ENCODE measurements around the gene GRIK2. TPM values are rescaled to one million over a fixed set of nuclear protein-coding genes. Genes with fewer than 3 reads are reported as not detected.

The GRIK2 gene
- total RNA-seq, 2 experiments from 2014 or later, result 0.14 TPM; not detected in 1

GRCh38 chr6:101851911-101852310 lies 458.4 kb downstream of the GRIK2 start:
- H3K9me3 Mint-ChIP-seq, result no peaks in the 10 kb centered on the region
- H3K27me3 Mint-ChIP-seq, result no peaks in the 10 kb centered on the region
- H3K27ac Mint-ChIP-seq, result no peak overlapping the region
- no peak overlapping the region for H3K4me3 Mint-ChIP-seq
- no peaks in the 10 kb centered on the region for H3K36me3 Mint-ChIP-seq
- no peak for DNase-seq
- POLR2A ChIA-PET, result no interaction called here
- ATAC-seq (ENCODE audit: low read depth), result no peak
- no peaks in the 10 kb centered on the region for H3K4me1 Mint-ChIP-seq

GRCh38 chr6:101853231-101854085 lies 459.9 kb downstream of the GRIK2 start:
- no peaks in the 10 kb centered on the region for H3K36me3 Mint-ChIP-seq
- H3K27ac Mint-ChIP-seq, result no peak overlapping the region
- no peak for DNase-seq
- ATAC-seq (ENCODE audit: low read depth), result no peak
- no peak overlapping the region for H3K4me3 Mint-ChIP-seq
- H3K9me3 Mint-ChIP-seq, result no peaks in the 10 kb centered on the region
- no peaks in the 10 kb centered on the region for H3K4me1 Mint-ChIP-seq
- H3K27me3 Mint-ChIP-seq, result no peaks in the 10 kb centered on the region
- POLR2A ChIA-PET, result no interaction called here

- Mint-ChIP-seq H3K4me3 (no peak overlapping the region), H3K36me3 (no peaks in the 10 kb centered on the region), H3K9me3 (peaks cover 3% of the 10 kb centered on the region), H3K27me3 (no peaks in the 10 kb centered on the region), H3K27ac (no peak overlapping the region), H3K4me1 (no peaks in the 10 kb centered on the region)
- POLR2A ChIA-PET, result no interaction called here
- ATAC-seq (ENCODE audit: low read depth) (no peak), DNase-seq (no peak)
These were observed 482.9 kb downstream of the GRIK2 start for GRCh38 chr6:101876431-101876830.

- DNase-seq (no peak), ATAC-seq (ENCODE audit: low read depth) (no peak)
- H3K36me3 Mint-ChIP-seq, result no peaks in the 10 kb centered on the region
- H3K4me3 Mint-ChIP-seq, result no peak overlapping the region
- POLR2A ChIA-PET, result no interaction called here
- H3K27me3 Mint-ChIP-seq, result no peaks in the 10 kb centered on the region
- H3K4me1 Mint-ChIP-seq, result no peaks in the 10 kb centered on the region
- H3K9me3 Mint-ChIP-seq, result peaks cover 3% of the 10 kb centered on the region
- no peak overlapping the region for H3K27ac Mint-ChIP-seq
These were observed 485.2 kb downstream of the GRIK2 start for GRCh38 chr6:101878554-101879276.

- Mint-ChIP-seq H3K4me3 (no peak overlapping the region), H3K36me3 (no peaks in the 10 kb centered on the region), H3K27ac (no peak overlapping the region), H3K9me3 (peaks cover 3% of the 10 kb centered on the region), H3K4me1 (no peaks in the 10 kb centered on the region), H3K27me3 (no peaks in the 10 kb centered on the region)
- POLR2A ChIA-PET, result no interaction called here
- no peak for DNase-seq
- ATAC-seq (ENCODE audit: low read depth), result no peak
These were observed 486.3 kb downstream of the GRIK2 start for GRCh38 chr6:101879782-101880181.

GRCh38 chr6:101883505-101883904 lies 490.0 kb downstream of the GRIK2 start:
- Mint-ChIP-seq H3K27me3 (no peaks in the 10 kb centered on the region), H3K4me3 (no peak overlapping the region), H3K27ac (no peak overlapping the region), H3K36me3 (no peaks in the 10 kb centered on the region), H3K9me3 (peaks cover 2% of the 10 kb centered on the region), H3K4me1 (no peaks in the 10 kb centered on the region)
- POLR2A ChIA-PET, result no interaction called here
- no peak for DNase-seq
- no peak for ATAC-seq (ENCODE audit: low read depth)

- Mint-ChIP-seq H3K4me1 (no peaks in the 10 kb centered on the region), H3K9me3 (no peaks in the 10 kb centered on the region), H3K27ac (no peak overlapping the region), H3K36me3 (no peaks in the 10 kb centered on the region), H3K4me3 (no peak overlapping the region), H3K27me3 (no peaks in the 10 kb centered on the region)
- DNase-seq (no peak), ATAC-seq (ENCODE audit: low read depth) (no peak)
- POLR2A ChIA-PET, result no interaction called here
These were observed 494.0 kb downstream of the GRIK2 start for GRCh38 chr6:101887532-101887931.

- Mint-ChIP-seq H3K4me1 (no peaks in the 10 kb centered on the region), H3K9me3 (no peaks in the 10 kb centered on the region), H3K4me3 (no peak overlapping the region), H3K27me3 (no peaks in the 10 kb centered on the region), H3K36me3 (no peaks in the 10 kb centered on the region), H3K27ac (no peak overlapping the region)
- ATAC-seq (ENCODE audit: low read depth) (no peak), DNase-seq (no peak)
- POLR2A ChIA-PET, result no interaction called here
These were observed 514.1 kb downstream of the GRIK2 start for GRCh38 chr6:101907356-101908217.

GRCh38 chr6:101909366-101909765 lies 515.9 kb downstream of the GRIK2 start:
- no peak overlapping the region for H3K4me3 Mint-ChIP-seq
- ATAC-seq (ENCODE audit: low read depth), result no peak

GRCh38 chr6:101912311-101912710 lies 518.8 kb downstream of the GRIK2 start:
- ATAC-seq (ENCODE audit: low read depth) (no peak), DNase-seq (no peak)
- POLR2A ChIA-PET, result no interaction called here
- H3K9me3 Mint-ChIP-seq, result no peaks in the 10 kb centered on the region
- no peaks in the 10 kb centered on the region for H3K4me1 Mint-ChIP-seq
- no peak overlapping the region for H3K4me3 Mint-ChIP-seq
- H3K36me3 Mint-ChIP-seq, result no peaks in the 10 kb centered on the region
- no peaks in the 10 kb centered on the region for H3K27me3 Mint-ChIP-seq
- H3K27ac Mint-ChIP-seq, result no peak overlapping the region

More at GRCh38 chr6:101909366-101909765, 515.9 kb downstream of the GRIK2 start:
- no peaks in the 10 kb centered on the region for H3K4me1 Mint-ChIP-seq
- H3K9me3 Mint-ChIP-seq, result no peaks in the 10 kb centered on the region
- POLR2A ChIA-PET, result no interaction called here
- no peak overlapping the region for H3K27ac Mint-ChIP-seq
- DNase-seq, result no peak
- H3K36me3 Mint-ChIP-seq, result no peaks in the 10 kb centered on the region
- no peaks in the 10 kb centered on the region for H3K27me3 Mint-ChIP-seq

- Mint-ChIP-seq H3K27me3 (no peaks in the 10 kb centered on the region), H3K27ac (no peak overlapping the region), H3K4me3 (no peak overlapping the region), H3K9me3 (no peaks in the 10 kb centered on the region), H3K36me3 (no peaks in the 10 kb centered on the region), H3K4me1 (no peaks in the 10 kb centered on the region)
- ATAC-seq (ENCODE audit: low read depth) (no peak), DNase-seq (no peak)
- POLR2A ChIA-PET, result no interaction called here
These were observed 525.0 kb downstream of the GRIK2 start for GRCh38 chr6:101918471-101918870.

- H3K27me3 Mint-ChIP-seq, result no peaks in the 10 kb centered on the region
- no peak overlapping the region for H3K27ac Mint-ChIP-seq
- no peaks in the 10 kb centered on the region for H3K36me3 Mint-ChIP-seq
- POLR2A ChIA-PET, result no interaction called here
- no peaks in the 10 kb centered on the region for H3K4me1 Mint-ChIP-seq
- no peaks in the 10 kb centered on the region for H3K9me3 Mint-ChIP-seq
- H3K4me3 Mint-ChIP-seq, result no peak overlapping the region
- DNase-seq, result no peak
- ATAC-seq (ENCODE audit: low read depth), result no peak
These were observed 528.4 kb downstream of the GRIK2 start for GRCh38 chr6:101921829-101922450.
